HepG2 (cell line): ENCODE results near the gene PARD3. TPM values are rescaled to one million over a fixed set of nuclear protein-coding genes. Genes with fewer than 3 reads are reported as not detected.
A peak's percentile ranks its signal among the peaks of the same experiment; 100 is the strongest.

Experiments
- CHD4 ChIP-seq: fragments of 200-600 bp; sonication (generic); IDR thresholded peaks from 2 replicates; pipeline ENCODE4 v1.7.0; 2017; ENCODE audit warnings: mild to moderate bottlenecking, low read length, borderline replicate concordance
- DRAP1 ChIP-seq: IDR thresholded peaks from 2 replicates; pipeline ENCODE4 v1.6.1; 2016; ENCODE audit warnings: missing genetic modification reagents, missing compliant biosample characterization
- ELF1 ChIP-seq: sonication (generic); formaldehyde crosslinking; IDR thresholded peaks from 2 replicates; pipeline ENCODE4 v1.4.0; 2020; ENCODE audit warnings: missing genetic modification reagents
- ETV5 ChIP-seq: IDR thresholded peaks from 2 replicates; pipeline ENCODE4 v1.6.1; 2018; ENCODE audit warnings: missing biosample characterization, missing genetic modification reagents, inconsistent platforms, borderline replicate concordance
- HNRNPLL ChIP-seq: fragments of 200-400 bp; formaldehyde crosslinking; IDR thresholded peaks from 2 replicates; pipeline ENCODE4 v1.6.1; 2017; ENCODE audit warnings: mild to moderate bottlenecking, low read depth, low read length; ENCODE audit not compliant: poor library complexity, severe bottlenecking
- IKZF5 ChIP-seq: IDR thresholded peaks from 2 replicates; pipeline ENCODE4 v1.6.1; 2018; ENCODE audit warnings: missing genetic modification reagents, mild to moderate bottlenecking, missing compliant biosample characterization
- KAT8 ChIP-seq: IDR thresholded peaks from 2 replicates; pipeline ENCODE4 v1.6.1; 2016; ENCODE audit warnings: missing genetic modification reagents, missing compliant biosample characterization
- NR2C2 ChIP-seq: sonication (generic); formaldehyde crosslinking; IDR thresholded peaks from 2 replicates; pipeline ENCODE4 v1.4.0; 2020; ENCODE audit warnings: missing genetic modification reagents, mild to moderate bottlenecking, moderate library complexity, borderline replicate concordance
- ONECUT2 ChIP-seq: sonication (generic); formaldehyde crosslinking; IDR thresholded peaks from 2 replicates; pipeline ENCODE4 v1.4.0; 2020; ENCODE audit warnings: missing genetic modification reagents
- SRY ChIP-seq: sonication (generic); formaldehyde crosslinking; IDR thresholded peaks from 2 replicates; pipeline ENCODE4 v1.8.0; 2022; ENCODE audit warnings: mild to moderate bottlenecking, missing genetic modification reagents
- TCF7 ChIP-seq: sonication (generic); IDR thresholded peaks from 2 replicates; pipeline ENCODE4 v1.6.1; 2016; ENCODE audit warnings: antibody characterized with exemption, low read depth
- THYN1 ChIP-seq: sonication (generic); formaldehyde crosslinking; IDR thresholded peaks from 2 replicates; pipeline ENCODE4 v1.8.1; 2023; ENCODE audit warnings: low read depth, mild to moderate bottlenecking, moderate library complexity, missing genetic modification reagents, borderline replicate concordance
- ZBTB25 ChIP-seq: IDR thresholded peaks from 2 replicates; pipeline ENCODE4 v1.6.1; 2018; ENCODE audit warnings: missing genetic modification reagents
- ZMYM4 ChIP-seq: sonication (generic); formaldehyde crosslinking; IDR thresholded peaks from 2 replicates; pipeline ENCODE4 v1.8.1; 2023; ENCODE audit warnings: mild to moderate bottlenecking, missing genetic modification reagents
- ZNF101 ChIP-seq: sonication (generic); formaldehyde crosslinking; IDR thresholded peaks from 2 replicates; pipeline ENCODE4 v1.4.0; 2020; ENCODE audit warnings: mild to moderate bottlenecking, low read depth, missing genetic modification reagents, borderline replicate concordance
- ZNF263 ChIP-seq: sonication (generic); formaldehyde crosslinking; IDR thresholded peaks from 2 replicates; pipeline ENCODE4 v1.4.0; 2020; ENCODE audit warnings: missing genetic modification reagents
- ZNF274 ChIP-seq: sonication (generic); formaldehyde crosslinking; IDR thresholded peaks from 2 replicates; pipeline ENCODE4 v1.5.1; 2020; ENCODE audit warnings: mild to moderate bottlenecking, missing genetic modification reagents
- ZNF280D ChIP-seq: sonication (generic); formaldehyde crosslinking; IDR thresholded peaks from 2 replicates; pipeline ENCODE4 v1.5.1; 2020; ENCODE audit warnings: mild to moderate bottlenecking, missing genetic modification reagents
- ZNF451 ChIP-seq: sonication (generic); formaldehyde crosslinking; IDR thresholded peaks from 2 replicates; pipeline ENCODE4 v1.5.0; 2020; ENCODE audit warnings: mild to moderate bottlenecking, missing genetic modification reagents
- ZNF691 ChIP-seq: sonication (generic); formaldehyde crosslinking; IDR thresholded peaks from 2 replicates; pipeline ENCODE4 v1.4.0; 2020; ENCODE audit warnings: missing genetic modification reagents, low read depth, mild to moderate bottlenecking, borderline replicate concordance
- ZNF773 ChIP-seq: sonication (generic); formaldehyde crosslinking; IDR thresholded peaks from 2 replicates; pipeline ENCODE4 v1.4.0; 2020; ENCODE audit warnings: missing genetic modification reagents, borderline replicate concordance
- ZNF83 ChIP-seq: sonication (generic); formaldehyde crosslinking; IDR thresholded peaks from 2 replicates; pipeline ENCODE4 v1.4.0; 2020; ENCODE audit warnings: missing genetic modification reagents, mild to moderate bottlenecking, borderline replicate concordance
- ZSCAN20 ChIP-seq: sonication (generic); formaldehyde crosslinking; IDR thresholded peaks from 2 replicates; pipeline ENCODE4 v1.4.0; 2020; ENCODE audit warnings: missing genetic modification reagents, mild to moderate bottlenecking, borderline replicate concordance
- polyA plus RNA-seq, 8 experiments: library from polyadenylated mRNA; depleted of rRNA in 3 of 8; stranded (reverse) in 7 of 8; unstranded in 1 of 8; fragments of >200 nt; fragmentation: Illumina TruSeq in 4 of 8; extraction: Trizol in 4 of 8; gene quantifications; 2 replicates each; pipeline versions ENCODE4 v1.2.1 to v1.2.3, GENCODE V29; 2011 to 2016; ENCODE audit warnings: low read depth in 4 of 8, missing spikeins in 1 of 8, mixed read lengths in 1 of 8; ENCODE audit not compliant: insufficient read depth in 1 of 8
- total RNA-seq, 5 experiments: library from RNA; depleted of rRNA; stranded (reverse); fragments of >200 nt; fragmentation: Illumina TruSeq; extraction: Trizol; gene quantifications; 2 replicates each; pipeline ENCODE4 v1.2.3, GENCODE V29; 2016; ENCODE audit warnings: low read depth in 1 of 5

Gene PARD3
- total and polyA plus RNA-seq, 2 of the 13 experiments (the other 11 are each of a cell fraction or from before 2014, with no cell fraction given): 40.9 to 60.0 TPM

- TF ChIP-seq ELF1 (CRISPR knock-in tag): no peak
- TF ChIP-seq ONECUT2 (CRISPR knock-in tag): no peak
- no peak for TF ChIP-seq ZNF83 (CRISPR knock-in tag)
- peak; percentile 78 for TF ChIP-seq ZMYM4 (CRISPR knock-in tag)
- TF ChIP-seq THYN1 (CRISPR knock-in tag): no peak
- no peak for TF ChIP-seq IKZF5 (CRISPR knock-in tag)
- no peak for TF ChIP-seq ZNF451 (CRISPR knock-in tag)
- no peak for TF ChIP-seq ZNF773 (CRISPR knock-in tag)
- TF ChIP-seq SRY (CRISPR knock-in tag): no peak
- TF ChIP-seq ZNF101 (CRISPR knock-in tag): no peak
- no peak for TF ChIP-seq ZSCAN20 (CRISPR knock-in tag)
- TF ChIP-seq HNRNPLL: no peak
- no peak for TF ChIP-seq CHD4
- TF ChIP-seq ZNF274 (CRISPR knock-in tag): peak; percentile 56; the same call in 1 of the 2 replicates
- TF ChIP-seq NR2C2 (CRISPR knock-in tag): 0 out of 2 replicates have a peak, but pooled peaks have one; percentile 24
- TF ChIP-seq ZNF691 (CRISPR knock-in tag): no peak
- TF ChIP-seq TCF7: 0 out of 2 replicates have a peak, but pooled peaks have one; percentile 14
- TF ChIP-seq ZBTB25 (CRISPR knock-in tag): no peak
- TF ChIP-seq ZNF263: peak; percentile 95
- no peak for TF ChIP-seq KAT8 (CRISPR knock-in tag)
- TF ChIP-seq ETV5 (CRISPR knock-in tag): no peak
- no peak for TF ChIP-seq ZNF280D (CRISPR knock-in tag)
- no peak for TF ChIP-seq DRAP1 (CRISPR knock-in tag)
Observed at GRCh38 chr10:34479520-34480179, 335.4 kb downstream of the PARD3 start (continued).
